Keratinocyte (primary cell): ENCODE measurements around the gene CAMSAP1. TPM values are rescaled to one million over a fixed set of nuclear protein-coding genes. Genes with fewer than 3 reads are reported as not detected.

Experiments used
- DNase-seq: peaks from one replicate; pipeline ENCODE4 v3.0.0-alpha.2; 2011; ENCODE audit warnings: low read depth, missing footprints, low spot score
- FAIRE-seq: peaks from 2 replicates; lab custom pipeline; 2011; peaks lifted over from hg19 to GRCh38; lab: Jason Lieb, UNC
- H2AFZ ChIP-seq: 2 replicates; pipeline ENCODE4 v1.6.0; 2012; ENCODE audit warnings: low read length, control low read depth, inconsistent platforms; ENCODE audit not compliant: control insufficient read depth
- H3K27ac ChIP-seq: 2 replicates; pipeline ENCODE4 v1.5.1; 2011; ENCODE audit warnings: low read length; ENCODE audit not compliant: control insufficient read depth, insufficient read depth
- H3K27me3 ChIP-seq: 3 replicates; pipeline ENCODE4 v1.6.0; 2011; ENCODE audit warnings: low read length; ENCODE audit not compliant: control insufficient read depth, insufficient read depth; ENCODE audit errors: extremely low read depth
- H3K36me3 ChIP-seq, 2 experiments: 2 replicates in 1 of 2; 3 replicates in 1 of 2; pipeline ENCODE4 v1.5.1; 2011; ENCODE audit warnings: low read length in 2 of 2, mild to moderate bottlenecking in 1 of 2; ENCODE audit not compliant: control insufficient read depth in 2 of 2, insufficient read depth in 2 of 2; ENCODE audit errors: extremely low read depth in 1 of 2
- H3K4me1 ChIP-seq: 3 replicates; pipeline ENCODE4 v1.5.1; 2011; ENCODE audit warnings: low read length; ENCODE audit not compliant: control insufficient read depth, insufficient read depth; ENCODE audit errors: extremely low read depth
- H3K4me2 ChIP-seq: 3 replicates; pipeline ENCODE4 v1.6.0; 2011; ENCODE audit warnings: low read depth, low read length; ENCODE audit not compliant: control insufficient read depth, insufficient read depth; ENCODE audit errors: extremely low read depth
- H3K4me3 ChIP-seq, 3 experiments: fragments of 200-600 bp in 1 of 3; sonication (generic) in 1 of 3; 2 replicates in 2 of 3; 3 replicates in 1 of 3; pipeline ENCODE4 v1.5.1; 2011 to 2016; ENCODE audit warnings: low read length in 3 of 3, mild to moderate bottlenecking in 3 of 3, control low read depth in 2 of 3, inconsistent platforms in 1 of 3, low read depth in 1 of 3, mixed read lengths in 1 of 3, mixed run types in 1 of 3, moderate library complexity in 1 of 3; ENCODE audit not compliant: control insufficient read depth in 2 of 3, insufficient read depth in 2 of 3; ENCODE audit errors: extremely low read depth in 1 of 3
- H3K79me2 ChIP-seq: 2 replicates; pipeline ENCODE4 v1.6.0; 2012; ENCODE audit warnings: low read length; ENCODE audit not compliant: control insufficient read depth, insufficient read depth
- H3K9ac ChIP-seq: 3 replicates; pipeline ENCODE4 v1.6.0; 2011; ENCODE audit warnings: low read length; ENCODE audit not compliant: control insufficient read depth, insufficient read depth; ENCODE audit errors: extremely low read depth
- H3K9me1 ChIP-seq: 3 replicates; pipeline ENCODE4 v1.6.0; 2011; ENCODE audit warnings: low read length; ENCODE audit not compliant: control insufficient read depth, insufficient read depth; ENCODE audit errors: extremely low read depth
- H3K9me3 ChIP-seq: 2 replicates; pipeline ENCODE4 v1.5.1; 2012; ENCODE audit warnings: low read depth, low read length; ENCODE audit not compliant: control insufficient read depth
- H4K20me1 ChIP-seq: 3 replicates; pipeline ENCODE4 v1.6.0; 2011; ENCODE audit warnings: low read length; ENCODE audit not compliant: control insufficient read depth, insufficient read depth; ENCODE audit errors: extremely low read depth
- EZH2 ChIP-seq: IDR thresholded peaks from one replicate; pipeline ENCODE4 v1.6.1; 2012; ENCODE audit warnings: inconsistent platforms, mild to moderate bottlenecking, low read length, moderate library complexity
- dilution Hi-C: fragments of 300-500 bp; cut with MboI; formaldehyde crosslinking; loops from one replicate; pipeline ENCODE4 v1.7.0; 2020; ENCODE audit warnings: low sequenced_read_pairs; ENCODE audit not compliant: extremely low pct_ligation_motif_present
- polyA plus RNA-seq, 5 experiments: library from polyadenylated mRNA; depleted of rRNA in 3 of 5; stranded (reverse) in 3 of 5; stranded (forward) in 1 of 5; unstranded in 1 of 5; fragments of >200 nt; gene quantifications; 1 replicate in 1 of 5; 2 replicates in 3 of 5; 3 replicates in 1 of 5; pipeline versions ENCODE4 v1.2.1 to v1.2.3, GENCODE V29; 2011 to 2012; ENCODE audit warnings: missing spikeins in 2 of 5, low read depth in 1 of 5, low replicate concordance in 1 of 5
- TF ChIP-seq, protein P1 (sequence below), 3 experiments: IDR thresholded peaks in 1 of 3; conservative IDR thresholded peaks in 1 of 3; optimal IDR thresholded peaks in 1 of 3; 2 replicates in 2 of 3; 3 replicates in 1 of 3; pipeline versions ENCODE3 to v1.5.1; 2011; ENCODE audit warnings: low read length in 3 of 3, mild to moderate bottlenecking in 3 of 3, moderate library complexity in 2 of 3, control low read depth in 1 of 3, inconsistent platforms in 1 of 3; ENCODE audit not compliant: insufficient read depth in 2 of 3; ENCODE audit errors: extremely low read depth in 1 of 3

The CAMSAP1 gene
- polyA plus RNA-seq, 1 donor (not counting 4 experiments of a cell fraction or from before 2014, with no cell fraction given): 8.3 TPM

DNA sequence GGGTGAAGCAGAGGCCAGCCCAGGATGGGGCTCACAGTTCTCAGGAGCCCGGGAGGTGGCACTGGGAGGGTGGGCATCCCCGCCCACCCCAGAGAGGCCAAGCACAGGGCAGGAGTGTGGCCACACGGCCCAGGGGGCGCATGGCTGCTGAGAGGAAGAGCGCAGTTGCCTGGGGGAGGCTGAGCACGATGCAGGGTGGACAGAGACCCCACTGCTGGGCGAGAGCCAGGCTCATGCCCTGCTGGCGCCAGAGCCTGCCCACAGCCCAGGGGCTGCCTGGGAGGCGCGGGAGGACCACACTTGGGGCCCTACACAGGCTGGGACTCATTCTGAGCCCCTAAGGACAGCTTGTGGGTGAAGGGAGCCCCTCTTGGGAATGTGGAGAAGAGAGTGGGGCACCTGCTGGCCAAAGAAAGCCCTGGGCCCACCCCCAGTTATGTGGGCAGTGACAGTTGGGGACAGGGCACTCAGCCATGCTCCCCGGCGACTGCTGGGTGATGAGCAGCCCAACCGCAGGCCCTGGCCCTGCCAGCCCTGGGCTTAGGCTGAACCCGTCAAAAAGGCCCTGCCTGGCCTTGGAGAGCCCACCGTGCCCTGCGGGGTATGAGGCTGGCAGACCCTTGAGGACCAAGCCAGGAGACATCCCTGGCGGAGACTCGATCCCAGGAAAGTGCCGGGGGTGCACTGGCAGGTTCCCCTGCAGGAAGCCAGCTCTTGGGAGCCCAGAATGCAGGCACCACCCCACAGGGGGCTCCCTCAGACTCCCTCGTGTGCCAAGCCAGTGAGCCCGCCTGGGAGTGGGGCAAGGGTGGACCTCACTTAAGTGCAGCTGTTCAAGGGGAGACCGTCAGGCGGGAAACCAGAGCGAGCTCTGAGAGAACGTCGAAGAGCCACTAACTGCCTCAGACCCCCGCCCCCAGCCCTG, 21.6 kb upstream of the CAMSAP1 start:
- Histone ChIP-seq H4K20me1 (peaks cover 2% of the 10 kb centered on the region), H3K79me2 (no peaks in the 10 kb centered on the region), H2AFZ (no peak overlapping the region), H3K4me3 (no peak overlapping the region), H3K27ac (no peak overlapping the region), H3K9me3 (no peaks in the 10 kb centered on the region), H3K4me2 (no peak overlapping the region), H3K36me3 (peaks cover 10 to 17% of the 10 kb centered on the region in 2 experiments), H3K4me1 (peaks cover 14% of the 10 kb centered on the region), H3K27me3 (no peaks in the 10 kb centered on the region), H3K9ac (no peak overlapping the region), H3K9me1 (no peaks in the 10 kb centered on the region)
- DNase-seq (no peak), FAIRE-seq (no peak)
- no peak for TF ChIP-seq EZH2
- TF ChIP-seq, protein P1, sequence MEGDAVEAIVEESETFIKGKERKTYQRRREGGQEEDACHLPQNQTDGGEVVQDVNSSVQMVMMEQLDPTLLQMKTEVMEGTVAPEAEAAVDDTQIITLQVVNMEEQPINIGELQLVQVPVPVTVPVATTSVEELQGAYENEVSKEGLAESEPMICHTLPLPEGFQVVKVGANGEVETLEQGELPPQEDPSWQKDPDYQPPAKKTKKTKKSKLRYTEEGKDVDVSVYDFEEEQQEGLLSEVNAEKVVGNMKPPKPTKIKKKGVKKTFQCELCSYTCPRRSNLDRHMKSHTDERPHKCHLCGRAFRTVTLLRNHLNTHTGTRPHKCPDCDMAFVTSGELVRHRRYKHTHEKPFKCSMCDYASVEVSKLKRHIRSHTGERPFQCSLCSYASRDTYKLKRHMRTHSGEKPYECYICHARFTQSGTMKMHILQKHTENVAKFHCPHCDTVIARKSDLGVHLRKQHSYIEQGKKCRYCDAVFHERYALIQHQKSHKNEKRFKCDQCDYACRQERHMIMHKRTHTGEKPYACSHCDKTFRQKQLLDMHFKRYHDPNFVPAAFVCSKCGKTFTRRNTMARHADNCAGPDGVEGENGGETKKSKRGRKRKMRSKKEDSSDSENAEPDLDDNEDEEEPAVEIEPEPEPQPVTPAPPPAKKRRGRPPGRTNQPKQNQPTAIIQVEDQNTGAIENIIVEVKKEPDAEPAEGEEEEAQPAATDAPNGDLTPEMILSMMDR (optimal IDR thresholded peaks at IDR 0.05 in 1 of 3, IDR thresholded peaks at IDR 0.05 in 1 of 3, conservative IDR thresholded peaks at IDR 0.05 in 1 of 3; ENCODE audit: extremely low read depth in 1 of 3, insufficient read depth in 2 of 3, low read length in 3 of 3): no peak
- dilution Hi-C loops: no loop called here

DNA sequence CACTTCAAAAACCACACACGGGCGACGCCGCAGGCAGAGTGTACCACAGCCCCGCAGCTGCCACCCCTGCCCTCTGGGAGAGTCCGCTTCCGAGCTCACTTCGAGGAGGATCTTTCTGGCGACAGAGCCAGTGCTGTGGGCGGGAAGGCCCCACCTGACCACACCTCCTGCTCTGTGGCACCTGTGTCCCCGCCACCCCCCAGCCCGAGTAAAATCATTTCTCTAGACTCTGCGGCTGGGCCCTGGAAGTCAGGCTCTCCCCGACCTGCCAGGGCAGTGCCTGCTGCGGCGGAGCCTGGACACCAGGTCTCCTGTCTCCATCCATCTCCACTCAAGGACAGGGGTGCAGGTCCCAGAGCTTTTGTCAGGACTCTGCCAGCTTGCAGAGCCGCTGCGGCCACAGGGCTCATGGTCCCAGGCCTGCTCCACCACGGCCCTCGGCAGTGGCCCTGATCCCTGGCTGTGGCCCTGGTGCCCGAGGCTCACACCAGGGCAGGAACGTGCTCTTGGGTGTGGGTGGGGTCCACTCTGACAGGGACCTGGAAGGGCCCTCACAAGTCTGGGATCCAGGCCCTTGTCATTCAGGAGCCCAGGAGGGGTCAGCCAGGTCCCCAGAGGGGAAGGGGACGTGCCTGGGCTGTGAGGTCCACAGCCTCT, 20.9 kb upstream of the CAMSAP1 start:
- Histone ChIP-seq H3K4me1 (peaks cover 14% of the 10 kb centered on the region), H3K27me3 (no peaks in the 10 kb centered on the region), H4K20me1 (peaks cover 2% of the 10 kb centered on the region), H3K79me2 (no peaks in the 10 kb centered on the region), H3K27ac (no peak overlapping the region), H3K36me3 (peaks cover 3 to 13% of the 10 kb centered on the region in 2 experiments), H3K4me3 (no peak overlapping the region), H3K9me3 (no peaks in the 10 kb centered on the region), H2AFZ (no peak overlapping the region), H3K9ac (no peak overlapping the region), H3K9me1 (no peaks in the 10 kb centered on the region), H3K4me2 (no peak overlapping the region)
- FAIRE-seq: no peak
- dilution Hi-C loops: no loop called here
- TF ChIP-seq, protein P1 (optimal IDR thresholded peaks at IDR 0.05 in 1 of 3, IDR thresholded peaks at IDR 0.05 in 1 of 3, conservative IDR thresholded peaks at IDR 0.05 in 1 of 3; ENCODE audit: extremely low read depth in 1 of 3, insufficient read depth in 2 of 3, low read length in 3 of 3): no peak
- no peak for TF ChIP-seq EZH2
- DNase-seq: no peak
